KBM-7 (cell line): ENCODE measurements around the gene ZNRF1.
A peak's percentile ranks its signal among the peaks of the same experiment; 100 is the strongest.

Source experiments
- DNase-seq: peaks from one replicate; pipeline ENCODE4 v3.0.0-alpha.2; 2015
- in situ Hi-C: fragments of 300-500 bp; cut with MboI; formaldehyde crosslinking; loops from 2 replicates; pipeline ENCODE4 v1.14.3; 2020; ENCODE audit warnings: low sequenced_read_pairs, low pct_unique_long_range_greater_than_20kb, mixed read lengths

Gene ZNRF1

GRCh38 chr16:75070012-75070841 is 71.4 kb downstream of the ZNRF1 start:
- no peak for DNase-seq

GRCh38 chr16:75071621-75072020 is 72.8 kb downstream of the ZNRF1 start:
- in situ Hi-C loops, result no loop called here
- DNase-seq, result no peak

More at GRCh38 chr16:75070012-75070841, 71.4 kb downstream of the ZNRF1 start:
- in situ Hi-C loops, result no loop called here

DNA sequence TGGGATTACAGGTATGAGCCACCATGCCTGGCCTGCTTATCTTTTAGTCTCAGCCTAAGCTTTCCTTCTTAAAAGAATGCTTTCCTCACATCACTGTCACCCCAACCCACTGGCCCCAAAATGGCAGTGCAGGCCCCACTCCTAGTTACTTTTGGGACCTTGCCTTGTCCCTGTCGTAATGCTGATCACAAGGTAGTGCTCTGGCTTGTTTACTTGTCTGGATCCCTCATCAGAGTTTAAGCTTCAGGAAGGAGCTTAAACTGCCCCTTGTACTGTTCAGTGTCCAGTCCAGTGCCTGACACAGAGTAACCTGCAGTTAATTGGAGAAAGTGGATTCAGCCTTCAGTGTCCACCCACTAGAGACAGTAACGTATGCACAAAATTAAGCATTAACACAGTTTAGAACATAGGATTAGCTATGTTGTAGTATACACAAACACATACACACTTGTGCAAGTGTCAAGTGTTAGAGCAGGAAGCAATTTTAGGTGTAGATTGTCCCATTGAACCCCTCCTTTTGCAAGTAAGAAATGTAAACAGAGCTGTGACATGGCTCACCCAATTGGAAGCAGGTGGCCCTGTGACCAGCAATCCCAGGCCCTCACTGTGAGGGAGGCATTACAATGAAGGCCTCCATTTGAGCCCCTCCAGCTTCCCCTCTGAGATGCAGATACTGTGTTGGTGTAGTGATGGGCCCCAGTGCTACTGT is 73.6 kb downstream of the ZNRF1 start:
- DNase-seq, result no peak
- in situ Hi-C loops, result no loop called here

GRCh38 chr16:75073545-75074303 is 74.9 kb downstream of the ZNRF1 start:
- DNase-seq, result no peak
- in situ Hi-C loops, result no loop called here

DNA sequence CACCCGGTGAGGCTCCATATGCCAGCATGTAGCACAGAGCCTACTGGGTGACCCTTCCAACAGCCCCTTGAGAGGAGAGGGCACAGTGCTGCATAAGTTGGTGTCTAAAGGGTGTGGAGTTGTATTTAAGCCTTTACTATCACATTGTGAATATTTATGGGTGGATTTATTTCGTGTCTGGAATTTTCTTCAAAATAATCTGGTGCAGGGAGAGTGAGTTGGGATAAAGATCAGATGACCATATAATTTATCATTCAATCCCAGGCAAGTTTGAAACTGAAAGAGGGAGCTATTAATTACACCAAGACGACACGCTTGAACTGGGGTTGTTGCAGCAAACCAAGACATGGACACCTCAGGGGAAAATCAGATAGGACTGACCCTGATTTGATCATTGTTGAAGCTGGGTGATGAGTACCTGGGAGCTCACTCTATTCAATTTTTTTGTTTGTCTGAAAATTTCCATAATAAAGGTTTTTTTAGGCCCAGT is 75.5 kb downstream of the ZNRF1 start:
- in situ Hi-C loops, result no loop called here
- DNase-seq, result no peak

DNA sequence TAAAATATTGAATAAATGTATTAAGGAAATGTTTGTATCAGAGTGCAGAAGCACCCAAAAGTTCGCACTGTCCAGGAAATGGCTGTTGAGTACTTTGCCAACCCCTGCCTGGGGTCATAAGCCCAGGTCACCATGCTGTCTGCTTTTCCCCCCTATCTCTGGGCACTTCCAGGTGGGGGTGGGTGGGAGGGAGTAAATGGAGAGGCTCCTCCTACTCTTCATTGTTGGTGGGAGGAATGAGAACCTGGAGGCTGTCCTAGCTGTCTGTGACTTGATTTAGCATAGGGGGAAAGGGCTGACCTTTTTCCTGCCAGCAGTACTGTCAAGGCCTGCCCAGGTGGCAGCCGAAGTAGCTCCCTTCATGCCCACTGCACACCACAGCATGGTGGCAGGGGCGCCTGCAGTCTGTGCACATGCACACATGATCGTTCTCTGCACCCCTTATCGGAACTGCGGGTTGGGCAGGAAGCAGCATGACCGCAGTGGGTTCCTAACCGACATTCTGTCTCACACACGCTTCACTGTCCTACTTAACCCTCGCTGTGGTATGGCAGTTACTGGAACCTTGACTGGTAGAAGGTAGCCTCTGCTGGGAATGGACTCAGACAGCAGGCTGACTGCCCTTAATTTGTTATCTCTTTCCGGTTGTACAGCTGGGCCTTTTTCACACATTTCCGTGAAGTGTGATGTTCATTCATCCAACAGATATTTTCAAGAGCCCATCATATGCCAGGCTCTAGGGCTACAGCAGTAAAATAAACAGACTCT is 76.3 kb downstream of the ZNRF1 start:
- in situ Hi-C loops, result no loop called here
- DNase-seq, result peak; percentile 99

DNA sequence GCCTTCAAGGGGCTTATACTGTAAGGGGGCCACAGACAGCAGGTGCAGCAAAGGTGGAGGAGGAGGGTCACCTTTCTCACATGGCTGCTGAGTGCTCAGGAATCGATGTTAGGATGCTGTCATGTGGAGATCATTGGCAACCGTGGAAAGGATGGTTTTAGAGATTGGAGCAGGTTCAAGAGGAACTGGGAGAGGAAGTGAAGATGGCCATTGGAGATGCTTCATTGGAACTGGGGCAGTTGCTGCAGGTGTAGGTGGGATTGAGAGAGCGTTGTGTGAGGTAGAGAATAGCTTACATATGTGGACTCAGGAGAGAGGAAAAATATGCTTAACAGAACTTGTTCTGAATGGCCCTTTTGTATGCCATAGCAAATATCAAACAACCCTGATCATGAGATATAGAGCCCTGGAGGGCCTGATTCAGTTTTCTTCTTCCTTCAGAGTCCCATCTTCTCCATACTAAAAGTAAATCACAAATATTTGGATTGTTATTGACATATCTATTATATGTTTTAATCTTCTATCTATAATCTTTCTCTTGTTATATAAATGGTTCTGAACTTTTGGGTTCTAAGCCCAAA is 77.0 kb downstream of the ZNRF1 start:
- in situ Hi-C loops, result no loop called here
- no peak for DNase-seq

GRCh38 chr16:75078886-75079285 is 80.1 kb downstream of the ZNRF1 start:
- DNase-seq, result no peak
- in situ Hi-C loops, result no loop called here

DNA sequence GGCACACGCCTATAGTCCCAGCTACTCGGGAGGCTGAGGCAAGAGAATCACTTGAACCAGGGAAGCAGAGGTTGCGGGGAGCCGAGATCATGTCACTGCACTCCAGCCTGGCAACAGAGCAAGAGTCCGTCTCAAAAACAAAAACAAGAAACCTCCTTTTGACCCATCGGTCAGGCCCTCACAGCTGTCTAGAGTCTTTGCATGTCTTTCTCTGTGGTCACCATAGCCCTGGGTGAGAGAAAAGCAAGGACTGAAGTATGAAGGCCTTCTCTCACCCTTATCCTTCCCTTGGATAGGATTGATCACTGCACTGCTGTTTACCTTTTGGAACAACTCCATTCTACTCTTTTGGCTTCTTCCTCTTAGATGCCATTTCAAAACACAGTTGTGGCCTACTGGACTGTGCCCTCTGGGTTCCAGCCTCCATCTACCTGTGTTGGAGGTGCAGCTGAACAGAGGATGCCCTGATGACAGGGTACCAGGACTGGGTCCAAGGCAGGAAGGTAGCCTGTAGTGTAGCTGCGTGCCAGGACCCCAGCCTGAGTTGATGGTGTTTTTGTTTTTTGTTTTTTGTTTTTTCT is 80.6 kb downstream of the ZNRF1 start:
- no peak for DNase-seq
- in situ Hi-C loops, result no loop called here

DNA sequence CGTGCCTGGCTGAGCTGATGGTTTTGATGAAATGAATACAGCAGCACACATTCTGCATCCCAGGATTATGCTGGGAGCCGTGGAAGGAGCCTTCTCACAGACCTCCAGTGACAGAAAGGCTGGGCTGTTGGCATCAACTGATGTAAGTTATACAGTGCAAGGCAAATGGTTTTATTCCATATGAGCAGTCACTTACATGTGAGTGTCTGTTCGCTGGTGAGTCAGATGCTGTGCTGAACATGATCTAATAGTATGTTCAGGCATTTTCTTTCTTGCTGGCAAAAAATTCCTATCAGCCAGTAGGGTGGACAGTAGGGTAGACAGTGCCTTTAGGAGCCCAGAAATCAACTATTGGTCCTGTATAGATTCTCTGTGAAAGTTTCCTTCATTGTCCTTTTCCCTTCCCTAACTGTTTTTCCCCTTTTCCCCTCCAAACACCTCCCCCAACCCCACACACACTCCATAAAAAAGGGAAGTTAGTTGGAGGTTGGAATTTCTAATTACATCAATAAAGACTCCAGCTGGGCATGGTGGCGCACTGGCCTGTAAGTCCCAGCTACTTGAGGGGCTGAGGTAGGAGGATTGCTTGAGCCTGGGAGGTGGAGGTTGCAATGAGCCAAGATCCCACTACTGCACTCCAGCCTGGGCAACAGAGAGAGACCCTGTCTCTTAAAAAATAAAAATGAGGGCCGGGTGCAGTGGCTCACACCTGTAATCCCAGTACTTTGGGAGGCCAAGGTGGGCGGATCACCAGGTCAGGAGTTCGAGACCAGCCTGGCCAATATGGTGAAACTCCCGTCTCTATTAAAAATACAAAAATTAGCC is 81.6 kb downstream of the ZNRF1 start:
- no peak for DNase-seq
- in situ Hi-C loops, result no loop called here

GRCh38 chr16:75081179-75081859 is 82.5 kb downstream of the ZNRF1 start:
- in situ Hi-C loops, result no loop called here
- no peak for DNase-seq

DNA sequence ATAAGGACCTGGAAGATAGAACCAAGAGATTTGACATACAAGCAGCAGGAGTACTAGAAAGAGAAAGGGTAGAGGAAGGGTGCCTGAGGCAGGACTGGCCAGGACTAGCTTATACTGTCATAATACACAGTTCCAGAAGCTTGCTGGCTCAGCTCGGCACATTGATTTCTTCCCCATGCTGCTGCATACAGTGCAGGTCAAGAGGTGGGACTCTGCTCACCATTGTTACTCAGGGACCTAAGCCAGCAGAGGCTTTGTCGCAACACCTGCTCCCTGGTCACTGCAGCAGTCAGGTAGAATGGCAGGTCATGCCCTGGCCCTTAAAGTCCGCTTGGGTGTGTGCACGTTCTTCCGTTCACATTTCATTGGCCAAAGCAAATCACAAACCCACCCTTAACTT is 85.0 kb downstream of the ZNRF1 start:
- no peak for DNase-seq
- in situ Hi-C loops, result no loop called here

- in situ Hi-C loops, result no loop called here
Measured at GRCh38 chr16:75085556-75085955, 86.7 kb downstream of the ZNRF1 start.

GRCh38 chr16:75086281-75086680 is 87.5 kb downstream of the ZNRF1 start:
- in situ Hi-C loops, result no loop called here
- no peak for DNase-seq

More at GRCh38 chr16:75085556-75085955, 86.7 kb downstream of the ZNRF1 start:
- DNase-seq, result no peak

DNA sequence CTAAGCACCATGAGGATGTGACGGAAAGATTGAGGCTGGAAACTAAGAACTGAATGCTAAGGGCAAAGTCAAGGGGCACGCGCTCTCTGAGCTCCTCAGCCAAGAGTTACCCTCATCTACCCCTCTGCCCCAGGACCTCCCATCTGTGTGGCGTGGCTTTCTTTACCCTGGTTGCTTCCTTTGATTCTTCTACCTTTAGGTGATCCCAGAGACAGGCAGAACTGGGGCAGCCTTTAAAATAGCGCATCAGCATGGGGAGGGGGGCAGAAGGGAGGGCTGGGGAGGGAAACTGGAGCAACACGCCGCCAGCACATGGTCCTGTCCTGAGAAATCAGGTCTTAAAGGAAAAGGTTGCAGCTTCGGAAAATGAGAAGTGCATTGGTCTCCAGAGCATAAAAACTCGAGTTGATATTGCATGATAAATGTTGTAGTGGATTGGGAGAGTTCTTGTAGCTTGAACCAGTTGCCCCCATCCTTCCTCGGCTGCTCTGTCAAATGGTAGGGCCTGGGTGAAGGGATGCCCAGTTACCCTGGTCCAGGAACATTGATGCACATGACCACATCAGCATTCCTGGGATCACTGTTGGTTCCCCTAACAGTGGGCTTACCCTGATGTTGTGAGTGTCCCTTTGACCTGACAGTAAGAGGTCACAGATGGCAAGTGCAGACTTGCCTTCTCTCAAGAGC is 88.0 kb downstream of the ZNRF1 start:
- in situ Hi-C loops, result no loop called here
- no peak for DNase-seq

DNA sequence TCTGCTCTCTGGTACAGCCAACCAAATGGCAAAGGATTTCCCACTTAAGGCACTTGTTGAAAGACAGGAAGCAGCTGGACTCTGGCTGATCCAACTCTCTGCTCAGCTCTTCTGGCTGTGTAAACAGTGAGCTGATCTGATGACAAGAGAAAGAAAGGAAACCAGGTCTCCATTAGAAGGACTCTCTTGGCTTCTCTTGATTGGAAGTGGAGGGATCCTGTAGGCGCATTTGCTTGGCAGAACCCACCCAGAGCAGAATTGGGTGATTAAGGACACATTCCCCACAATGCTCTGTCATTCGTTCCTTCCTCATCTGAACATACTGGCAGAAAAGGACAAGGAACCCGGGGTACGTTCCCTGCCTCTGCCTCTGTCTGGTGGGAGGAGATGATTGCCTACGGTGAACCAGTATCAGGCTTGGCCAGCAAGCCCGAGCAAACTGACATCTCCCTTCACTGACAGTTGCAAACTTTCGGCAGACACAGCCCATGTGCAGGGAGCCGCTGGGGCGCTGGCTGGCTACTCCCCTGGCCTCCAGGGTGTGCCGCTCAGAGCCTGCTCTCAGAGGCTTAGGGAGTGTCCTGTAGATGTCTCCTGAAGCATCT is 88.7 kb downstream of the ZNRF1 start:
- DNase-seq, result peak; percentile 92
- in situ Hi-C loops, result no loop called here
